CD14-positive monocyte (primary cell): ENCODE results near the gene DAGLA. TPM values are rescaled to one million over a fixed set of nuclear protein-coding genes. Genes with fewer than 3 reads are reported as not detected.
A peak's percentile ranks its signal among the peaks of the same experiment; 100 is the strongest.

Source experiments
- DNase-seq, 3 donors: peaks; one replicate each; pipeline ENCODE4 v3.0.0-alpha.2; 2011 to 2022
- H2AFZ ChIP-seq: 2 replicates; pipeline ENCODE4 v1.6.0; 2012; ENCODE audit warnings: mild to moderate bottlenecking, low read depth, low read length, inconsistent platforms; ENCODE audit not compliant: insufficient read depth, poor library complexity, severe bottlenecking
- H3K27ac ChIP-seq, 2 donors: 1 replicate in 1 of 2; 2 replicates in 1 of 2; pipeline ENCODE4 v1.5.1; 2012 to 2013; ENCODE audit warnings: low read length in 2 of 2, control low read depth in 1 of 2, inconsistent platforms in 1 of 2, low read depth in 1 of 2, mild to moderate bottlenecking in 1 of 2
- H3K27me3 ChIP-seq, 2 donors: one replicate each; pipeline versions ENCODE4 v1.6.0 to v1.6.1; 2011 to 2013; ENCODE audit warnings: low read length in 2 of 2; ENCODE audit not compliant: control insufficient read depth in 2 of 2, insufficient read depth in 2 of 2
- H3K36me3 ChIP-seq, 2 donors: replicated peaks in 1 of 2; 1 replicate in 1 of 2; 2 replicates in 1 of 2; pipeline versions ENCODE4 v1.5.1 to v1.6.1; 2012 to 2013; ENCODE audit warnings: low read length in 2 of 2, control low read depth in 1 of 2, inconsistent platforms in 1 of 2, mild to moderate bottlenecking in 1 of 2; ENCODE audit not compliant: insufficient read depth in 2 of 2, control insufficient read depth in 1 of 2
- H3K4me1 ChIP-seq, 2 donors: 1 replicate in 1 of 2; 2 replicates in 1 of 2; pipeline versions ENCODE4 v1.5.1 to v1.6.1; 2012 to 2013; ENCODE audit warnings: low read length in 2 of 2, control low read depth in 1 of 2, inconsistent platforms in 1 of 2, mild to moderate bottlenecking in 1 of 2, moderate library complexity in 1 of 2; ENCODE audit not compliant: insufficient read depth in 2 of 2, control insufficient read depth in 1 of 2
- H3K4me2 ChIP-seq: replicated peaks from 2 replicates; pipeline ENCODE3; 2012; ENCODE audit warnings: low read length, moderate library complexity, mild to moderate bottlenecking; ENCODE audit not compliant: poor library complexity, severe bottlenecking; ENCODE audit errors: extremely low read depth
- H3K4me3 ChIP-seq, 3 experiments: fragments of 200-600 bp in 1 of 3; sonication (generic) in 1 of 3; replicated peaks in 1 of 3; 1 replicate in 2 of 3; 2 replicates in 1 of 3; pipeline ENCODE4 v1.5.1; 2011 to 2013; ENCODE audit warnings: low read length in 3 of 3, mild to moderate bottlenecking in 3 of 3, control low read depth in 2 of 3, low read depth in 2 of 3, inconsistent platforms in 1 of 3, moderate library complexity in 1 of 3
- H3K79me2 ChIP-seq: 2 replicates; pipeline ENCODE4 v1.6.0; 2012; ENCODE audit warnings: mild to moderate bottlenecking, control low read depth, inconsistent platforms, low read length, moderate library complexity; ENCODE audit not compliant: insufficient read depth
- H3K9ac ChIP-seq: 2 replicates; pipeline ENCODE4 v1.6.0; 2017; ENCODE audit warnings: low read length, mild to moderate bottlenecking; ENCODE audit not compliant: insufficient read depth, poor library complexity, severe bottlenecking
- H3K9me3 ChIP-seq, 2 donors: replicated peaks in 1 of 2; 1 replicate in 1 of 2; 2 replicates in 1 of 2; pipeline versions ENCODE4 v1.5.1 to v1.6.1; 2012 to 2013; ENCODE audit warnings: low read length in 2 of 2, control low read depth in 1 of 2; ENCODE audit not compliant: control insufficient read depth in 1 of 2, insufficient read depth in 1 of 2
- H4K20me1 ChIP-seq: 2 replicates; pipeline ENCODE4 v1.6.0; 2012; ENCODE audit warnings: mild to moderate bottlenecking, low read length, control low read depth, moderate library complexity; ENCODE audit not compliant: insufficient read depth
- H3K27ac Mint-ChIP-seq, 7 donors: one replicate each; pipeline ENCODE4 v1.8.0; 2020; ENCODE audit warnings: mild to moderate bottlenecking in 7 of 7, mixed read lengths in 7 of 7, moderate library complexity in 6 of 7, inconsistent platforms in 2 of 7
- H3K27me3 Mint-ChIP-seq, 3 donors: one replicate each; pipeline ENCODE4 v1.8.0; 2021 to 2022; ENCODE audit warnings: low read depth in 3 of 3, mild to moderate bottlenecking in 3 of 3, mixed read lengths in 3 of 3, moderate library complexity in 3 of 3, inconsistent platforms in 1 of 3
- H3K36me3 Mint-ChIP-seq, 2 donors: one replicate each; pipeline ENCODE4 v1.8.0; 2020; ENCODE audit warnings: mixed read lengths in 2 of 2, inconsistent platforms in 1 of 2, mild to moderate bottlenecking in 1 of 2
- H3K4me1 Mint-ChIP-seq: one replicate; pipeline ENCODE4 v1.8.0; 2020; ENCODE audit warnings: mild to moderate bottlenecking, mixed read lengths
- H3K4me3 Mint-ChIP-seq, 2 donors: one replicate each; pipeline ENCODE4 v1.8.0; 2020; ENCODE audit warnings: mild to moderate bottlenecking in 2 of 2, mixed read lengths in 2 of 2, moderate library complexity in 1 of 2
- H3K9me3 Mint-ChIP-seq, 7 donors: one replicate each; pipeline ENCODE4 v1.8.0; 2020 to 2022; ENCODE audit warnings: mixed read lengths in 7 of 7, mild to moderate bottlenecking in 6 of 7, moderate library complexity in 6 of 7, inconsistent platforms in 2 of 7
- WGBS: methylation state at CpG from one replicate; pipeline ENCODE4 v1.1.5; 2013; ENCODE audit warnings: missing lambda C conversion rate; ENCODE audit not compliant: insufficient coverage; 5-methylcytosine and 5-hydroxymethylcytosine counted together
- intact Hi-C, 2 donors: fragments of 100-400 bp; cut with micrococcal nuclease; formaldehyde crosslinking; loops; one replicate each; pipeline versions ENCODE4 v1.15.0 to v1.15.1; 2023
- polyA plus RNA-seq, 3 donors: library from polyadenylated mRNA; depleted of rRNA in 1 of 3; unstranded in 2 of 3; stranded (reverse) in 1 of 3; fragments of 300-500 nt in 2 of 3; fragments of >200 nt in 1 of 3; fragmentation: Illumina TruSeq in 2 of 3; gene quantifications; 1 replicate in 2 of 3; 2 replicates in 1 of 3; pipeline ENCODE4 v1.2.3, GENCODE V29; 2012 to 2021
- TF ChIP-seq, protein P1 (sequence below): fragments of 200-600 bp; IDR thresholded peaks from one replicate; pipeline ENCODE4 v1.8.0; 2022; ENCODE audit warnings: antibody characterized with exemption, mild to moderate bottlenecking

DAGLA gene
- polyA plus RNA-seq, 3 donors: 0.16 to 6.7 (median 0.73) TPM

DNA sequence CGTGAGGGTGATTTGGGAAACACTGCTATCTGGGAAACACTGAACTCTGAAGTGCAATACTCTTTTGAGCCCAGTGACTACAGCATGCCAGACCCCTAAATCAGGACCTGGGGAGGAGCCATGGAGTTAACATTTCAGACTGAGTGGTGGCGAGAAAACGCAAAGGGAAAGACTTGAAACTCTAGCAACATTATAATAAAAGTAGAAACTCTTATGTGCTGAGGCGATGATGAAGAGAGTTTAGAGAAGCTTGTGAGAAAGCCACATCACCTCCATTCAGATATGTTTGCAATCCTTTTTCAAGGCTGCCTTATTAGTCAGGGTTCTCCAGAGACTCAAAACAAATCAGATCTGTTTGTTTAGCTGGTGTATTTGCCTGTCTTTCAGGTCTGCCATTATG lies 114.4 kb downstream of the DAGLA start:
- intact Hi-C loops: loop anchor here in 1 of 2 donors (5.0 kb wide), 1 partner anchor 328 kb away; the partner anchor contains the start of gene INCENP
- no peaks in the 10 kb centered on the region for H3K9me3 Mint-ChIP-seq

DNA sequence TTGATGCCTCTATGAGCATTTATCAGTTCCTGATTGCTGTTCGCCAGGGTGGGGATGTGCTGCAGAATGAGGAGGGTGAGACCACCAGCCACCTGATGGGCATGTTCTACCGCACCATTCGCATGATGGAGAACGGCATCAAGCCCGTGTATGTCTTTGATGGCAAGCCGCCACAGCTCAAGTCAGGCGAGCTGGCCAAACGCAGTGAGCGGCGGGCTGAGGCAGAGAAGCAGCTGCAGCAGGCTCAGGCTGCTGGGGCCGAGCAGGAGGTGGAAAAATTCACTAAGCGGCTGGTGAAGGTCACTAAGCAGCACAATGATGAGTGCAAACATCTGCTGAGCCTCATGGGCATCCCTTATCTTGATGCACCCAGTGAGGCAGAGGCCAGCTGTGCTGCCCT lies 115.3 kb downstream of the DAGLA start:
- Mint-ChIP-seq H3K27ac (no peak overlapping the region), H3K27me3 (no peaks in the 10 kb centered on the region), H3K9me3 (no peaks in the 10 kb centered on the region), H3K4me3 (no peak overlapping the region), H3K36me3 (peaks cover 8 to 20% of the 10 kb centered on the region in 2 donors), H3K4me1 (peaks cover 28% of the 10 kb centered on the region)
- Histone ChIP-seq H2AFZ (no peak overlapping the region), H3K36me3 (peaks cover 6 to 26% of the 10 kb centered on the region in 2 donors), H3K27ac (peak overlapping the region in 1 of 2 donors; percentile 16), H3K9ac (no peak overlapping the region), H3K27me3 (no peaks in the 10 kb centered on the region), H4K20me1 (no peaks in the 10 kb centered on the region), H3K4me3 (no peak overlapping the region), H3K79me2 (peaks cover 87% of the 10 kb centered on the region), H3K4me2 (no peak overlapping the region), H3K4me1 (peaks cover 21 to 33% of the 10 kb centered on the region in 2 donors), H3K9me3 (no peaks in the 10 kb centered on the region)
- TF ChIP-seq, protein P1, sequence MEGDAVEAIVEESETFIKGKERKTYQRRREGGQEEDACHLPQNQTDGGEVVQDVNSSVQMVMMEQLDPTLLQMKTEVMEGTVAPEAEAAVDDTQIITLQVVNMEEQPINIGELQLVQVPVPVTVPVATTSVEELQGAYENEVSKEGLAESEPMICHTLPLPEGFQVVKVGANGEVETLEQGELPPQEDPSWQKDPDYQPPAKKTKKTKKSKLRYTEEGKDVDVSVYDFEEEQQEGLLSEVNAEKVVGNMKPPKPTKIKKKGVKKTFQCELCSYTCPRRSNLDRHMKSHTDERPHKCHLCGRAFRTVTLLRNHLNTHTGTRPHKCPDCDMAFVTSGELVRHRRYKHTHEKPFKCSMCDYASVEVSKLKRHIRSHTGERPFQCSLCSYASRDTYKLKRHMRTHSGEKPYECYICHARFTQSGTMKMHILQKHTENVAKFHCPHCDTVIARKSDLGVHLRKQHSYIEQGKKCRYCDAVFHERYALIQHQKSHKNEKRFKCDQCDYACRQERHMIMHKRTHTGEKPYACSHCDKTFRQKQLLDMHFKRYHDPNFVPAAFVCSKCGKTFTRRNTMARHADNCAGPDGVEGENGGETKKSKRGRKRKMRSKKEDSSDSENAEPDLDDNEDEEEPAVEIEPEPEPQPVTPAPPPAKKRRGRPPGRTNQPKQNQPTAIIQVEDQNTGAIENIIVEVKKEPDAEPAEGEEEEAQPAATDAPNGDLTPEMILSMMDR: no peak
- 95% methylated on average over 11 of the region's 12 CpGs for WGBS
- no peak for DNase-seq
- intact Hi-C loops: loop anchor here (5.0 kb wide), 4 partner anchors 37 to 312 kb away; partner anchors contain the start of gene FADS3 (in 1 of the 2)

More for the DNA sequence above, 114.4 kb downstream of the DAGLA start:
- Histone ChIP-seq H3K4me1 (peaks cover 21 to 33% of the 10 kb centered on the region in 2 donors), H2AFZ (no peak overlapping the region), H3K27me3 (no peaks in the 10 kb centered on the region), H3K79me2 (peaks cover 89% of the 10 kb centered on the region), H3K27ac (no peak overlapping the region), H3K4me2 (no peak overlapping the region), H3K9ac (no peak overlapping the region), H3K9me3 (no peaks in the 10 kb centered on the region), H4K20me1 (no peaks in the 10 kb centered on the region), H3K36me3 (peaks cover 13 to 27% of the 10 kb centered on the region in 2 donors), H3K4me3 (no peak overlapping the region)
- Mint-ChIP-seq H3K4me3 (no peak overlapping the region), H3K36me3 (peaks cover 13 to 20% of the 10 kb centered on the region in 2 donors), H3K27ac (peak overlapping the region in 1 of 7 donors; percentile 36), H3K27me3 (no peaks in the 10 kb centered on the region), H3K4me1 (peaks cover 26% of the 10 kb centered on the region)
- WGBS: 86% methylated on average over 1 of the region's 4 CpGs
- TF ChIP-seq, protein P1: no peak
- no peak for DNase-seq
